Renal cortex interstitium (tissue), 11 donors: ENCODE measurements around the gene ZNF746. TPM values are rescaled to one million over a fixed set of nuclear protein-coding genes. Genes with fewer than 3 reads are reported as not detected.
"Not testable (repeated sequence)": the region's sequence is repeated elsewhere in the genome, so short reads cannot be mapped to it uniquely, and the experiment has no call there.

Source experiments
- DNase-seq, 11 donors: peaks; one replicate each; pipeline ENCODE4 v3.0.0-alpha.2; 2013; ENCODE audit warnings: low read depth in 9 of 11, low spot score in 4 of 11; ENCODE audit errors: extremely low read depth in 1 of 11
- polyA plus RNA-seq, 3 donors: library from polyadenylated mRNA; unstranded; fragments of 120-200 nt; gene quantifications; one replicate each; pipeline ENCODE4 v1.2.1, GENCODE V29; 2013; ENCODE audit not compliant: insufficient read length in 3 of 3

The ZNF746 gene
- polyA plus RNA-seq, 3 donors, result 12.4 to 17.0 (median 14.2) TPM

DNA sequence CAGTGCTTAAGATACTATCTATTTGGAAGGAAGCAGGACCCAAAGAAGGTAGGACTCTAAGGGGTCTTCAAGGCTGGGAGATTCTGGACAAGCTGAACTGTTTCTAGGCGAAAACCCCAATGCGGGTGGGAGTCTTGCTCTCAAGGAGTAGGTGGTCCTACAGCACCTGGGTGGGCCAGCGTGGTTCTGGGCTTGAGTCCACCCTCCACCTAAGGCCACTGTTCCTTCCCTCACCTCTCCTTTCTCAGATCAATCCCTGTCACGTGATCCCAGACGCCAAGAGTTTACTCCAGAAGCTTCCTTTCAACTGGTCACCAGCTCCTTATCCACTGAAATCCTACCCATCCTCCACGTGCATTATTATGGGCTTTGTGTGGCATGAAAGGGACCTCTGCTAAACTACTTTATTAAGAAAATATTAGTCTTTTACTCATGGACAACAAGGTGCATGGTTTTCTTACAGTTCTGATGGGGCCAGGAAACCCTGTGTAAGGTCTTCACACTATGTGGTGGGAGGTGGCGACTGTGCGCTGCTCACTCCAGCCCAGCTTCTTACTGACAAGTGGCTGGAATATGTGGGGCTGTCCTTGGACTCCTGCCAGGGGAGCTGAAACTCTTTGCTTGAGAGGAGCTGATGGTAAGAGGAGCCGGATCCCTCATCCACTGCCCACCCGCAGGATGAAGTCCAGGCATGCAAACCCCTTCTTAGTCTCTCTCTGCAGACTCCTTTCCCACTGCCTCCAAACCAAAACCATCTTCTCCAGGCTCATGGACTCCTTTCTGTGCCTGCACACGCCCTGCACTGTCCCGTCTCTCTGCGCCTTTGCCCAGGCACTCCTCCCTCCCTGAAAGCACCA is 1.6 kb downstream of the ZNF746 start:
- DNase-seq, result peak in 10 of 11 donors; percentile 53 to 81 (median 70)

DNA sequence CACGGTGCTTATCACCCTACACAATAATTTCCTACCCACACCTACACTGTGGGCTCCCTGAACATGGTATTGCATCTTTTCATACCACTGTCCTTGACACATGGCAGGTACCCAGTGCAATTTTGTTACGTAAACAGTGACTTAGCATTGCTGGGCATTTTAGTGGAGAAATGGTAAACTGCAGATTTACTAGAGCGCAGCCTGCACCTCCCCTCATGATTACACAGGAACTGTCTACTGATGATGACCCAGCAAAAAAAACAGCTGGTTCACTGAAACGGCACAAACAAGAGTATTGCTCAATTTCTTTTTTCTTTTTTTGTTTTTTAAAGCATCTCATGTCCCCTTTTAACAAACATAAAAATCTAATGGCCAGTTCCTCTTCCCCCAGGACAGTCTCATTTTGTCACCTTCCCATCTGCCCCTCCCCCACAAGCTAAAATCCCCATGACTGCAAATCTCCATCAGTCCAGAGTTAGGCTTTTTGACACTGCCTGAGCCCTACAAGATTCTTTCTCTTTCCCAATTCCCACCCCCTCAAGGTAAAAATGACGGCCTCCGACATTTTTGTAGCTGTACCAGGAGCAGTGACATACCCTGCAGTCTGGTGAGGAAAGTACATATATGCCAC is 2.8 kb downstream of the ZNF746 start:
- DNase-seq, result no peak

DNA sequence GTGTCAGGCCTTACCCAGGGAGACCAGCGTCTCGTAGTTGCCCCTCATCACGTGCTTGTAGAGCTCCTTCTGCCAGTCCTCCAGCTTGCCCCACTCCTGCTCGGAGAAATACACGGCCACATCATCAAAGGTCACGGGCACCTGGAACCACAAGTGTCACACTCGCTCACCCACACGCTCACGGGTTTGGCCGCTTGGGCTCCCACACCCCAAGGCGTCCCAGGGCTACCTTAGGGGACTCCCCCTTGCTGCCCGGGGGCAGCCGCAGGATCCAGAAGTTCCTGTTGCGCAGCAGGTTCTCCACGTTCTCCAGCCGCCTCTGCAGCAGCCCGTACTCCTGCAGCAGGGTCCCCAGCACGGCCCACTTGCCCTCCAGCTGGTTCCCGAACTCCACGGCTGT is 3.6 kb downstream of the ZNF746 start:
- not testable (repeated sequence) for DNase-seq

DNA sequence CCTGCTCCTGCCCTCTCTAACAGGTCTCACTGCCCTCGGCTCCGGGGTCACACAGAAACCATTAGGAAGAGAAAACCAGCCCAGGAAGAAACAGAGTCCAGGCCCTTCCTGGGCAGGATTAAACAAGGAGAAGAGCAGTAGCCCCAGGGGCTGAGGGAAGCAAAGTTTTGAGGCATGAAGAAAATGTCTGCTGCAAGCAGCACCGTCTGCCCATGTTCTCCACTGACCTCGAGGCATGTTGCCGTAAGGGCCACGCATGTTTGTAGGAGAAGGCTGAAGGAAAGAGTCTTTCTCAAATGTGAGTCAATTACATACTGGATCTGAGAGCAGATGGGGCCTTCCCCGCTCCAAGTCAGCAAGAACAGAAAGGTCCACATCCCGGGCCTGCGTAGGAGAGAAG is 4.2 kb downstream of the ZNF746 start:
- DNase-seq, result no peak

DNA sequence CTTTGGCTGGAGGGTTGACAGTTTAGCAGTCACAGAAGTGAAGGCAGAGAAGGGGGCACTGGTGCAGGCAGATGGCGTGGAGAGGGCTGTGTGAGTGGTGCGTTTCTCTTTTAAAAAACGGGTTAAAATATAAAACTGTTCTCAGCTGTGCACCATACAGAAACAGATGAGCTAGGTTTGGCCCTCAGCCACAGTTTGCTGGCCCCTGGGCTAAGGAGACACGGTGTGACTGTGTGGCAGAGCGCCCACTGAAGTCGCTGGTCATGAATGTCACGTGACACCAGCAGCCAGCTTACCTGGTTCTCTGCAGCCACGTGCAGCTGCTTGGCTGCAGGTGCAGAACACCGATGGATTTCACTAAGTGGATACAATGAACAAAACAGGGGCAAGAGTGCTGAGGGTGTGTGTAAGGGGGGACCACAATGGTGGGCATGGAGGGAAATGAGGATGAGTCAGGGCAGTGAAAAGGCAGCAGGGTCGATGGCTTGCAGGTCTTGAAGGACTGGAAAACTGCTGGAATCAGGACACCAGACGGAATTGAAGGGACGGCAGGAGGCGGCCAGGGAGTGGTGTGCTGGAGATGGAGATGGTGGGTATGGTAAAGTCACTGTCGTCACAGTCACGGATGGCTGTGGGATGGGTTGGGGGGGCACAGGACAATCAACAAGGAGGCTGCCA is 7.4 kb downstream of the ZNF746 start:
- DNase-seq, result no peak

DNA sequence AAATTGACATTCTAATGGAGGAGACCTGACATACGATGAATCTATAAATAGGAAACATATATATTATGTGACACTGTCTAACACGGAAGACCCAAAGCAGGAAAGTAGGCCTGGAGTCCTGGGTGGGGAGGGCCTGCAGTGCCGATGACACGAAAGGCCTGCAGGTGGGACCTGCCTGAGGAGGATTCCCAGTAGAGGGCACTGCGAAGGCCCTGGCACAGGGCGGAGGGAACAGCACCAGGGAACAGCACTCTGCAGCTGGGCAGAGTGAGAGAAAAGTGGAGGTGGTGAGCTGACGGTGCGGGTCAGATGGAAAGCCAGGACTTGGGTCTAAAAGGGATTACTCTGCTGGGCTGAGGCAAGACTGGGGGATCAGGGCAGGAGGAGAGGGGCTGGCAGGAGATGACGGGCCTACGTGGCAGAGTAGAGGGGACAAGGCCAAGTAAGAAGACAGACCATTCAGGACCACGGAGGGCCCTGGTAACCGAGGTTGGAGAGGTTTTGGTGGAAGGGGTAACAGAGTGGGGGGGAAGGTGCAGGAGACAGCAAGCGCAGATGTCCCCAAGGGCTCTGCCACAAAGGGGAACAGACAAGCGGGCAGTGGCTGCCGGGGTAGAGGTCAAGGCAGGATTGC is 8.1 kb downstream of the ZNF746 start:
- DNase-seq, result no peak

DNA sequence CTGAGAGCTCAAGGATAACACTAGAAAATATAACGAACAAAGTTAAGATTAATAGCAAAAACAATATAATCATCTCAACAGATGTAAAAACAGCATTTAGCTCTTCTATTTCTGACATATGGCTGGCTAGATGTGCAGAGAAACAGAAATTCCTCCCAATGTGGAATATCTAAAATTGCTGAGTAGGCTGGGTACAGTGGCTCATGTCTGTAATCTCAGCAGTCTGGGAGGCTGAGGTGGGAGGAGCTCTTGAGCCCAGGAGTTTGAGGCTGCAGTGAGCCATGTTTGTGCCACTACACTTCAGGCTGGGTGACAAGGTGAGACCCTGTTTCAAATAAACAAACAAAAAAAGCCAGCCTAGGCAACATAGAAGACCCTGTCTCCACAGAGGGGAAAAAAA is 18.0 kb downstream of the ZNF746 start:
- no peak for DNase-seq

DNA sequence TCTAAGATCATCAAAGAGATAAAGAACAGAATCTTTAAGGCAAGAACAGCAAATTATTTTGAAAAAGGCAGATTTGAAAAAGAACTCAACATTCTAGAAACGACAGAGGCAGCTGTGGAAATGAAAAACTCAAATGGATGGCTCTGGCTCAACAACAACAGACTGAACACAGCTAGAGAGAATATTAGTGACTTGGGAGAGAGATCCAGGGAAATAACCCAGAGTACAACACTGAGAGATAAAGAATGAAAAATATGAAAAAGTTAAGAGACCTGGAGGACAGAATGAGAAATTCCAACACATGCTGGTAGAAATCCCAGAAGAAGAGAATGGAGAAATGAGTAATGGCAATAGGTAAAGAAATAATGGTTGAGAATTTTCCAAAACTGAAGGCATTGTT is 18.9 kb downstream of the ZNF746 start:
- no peak for DNase-seq

DNA sequence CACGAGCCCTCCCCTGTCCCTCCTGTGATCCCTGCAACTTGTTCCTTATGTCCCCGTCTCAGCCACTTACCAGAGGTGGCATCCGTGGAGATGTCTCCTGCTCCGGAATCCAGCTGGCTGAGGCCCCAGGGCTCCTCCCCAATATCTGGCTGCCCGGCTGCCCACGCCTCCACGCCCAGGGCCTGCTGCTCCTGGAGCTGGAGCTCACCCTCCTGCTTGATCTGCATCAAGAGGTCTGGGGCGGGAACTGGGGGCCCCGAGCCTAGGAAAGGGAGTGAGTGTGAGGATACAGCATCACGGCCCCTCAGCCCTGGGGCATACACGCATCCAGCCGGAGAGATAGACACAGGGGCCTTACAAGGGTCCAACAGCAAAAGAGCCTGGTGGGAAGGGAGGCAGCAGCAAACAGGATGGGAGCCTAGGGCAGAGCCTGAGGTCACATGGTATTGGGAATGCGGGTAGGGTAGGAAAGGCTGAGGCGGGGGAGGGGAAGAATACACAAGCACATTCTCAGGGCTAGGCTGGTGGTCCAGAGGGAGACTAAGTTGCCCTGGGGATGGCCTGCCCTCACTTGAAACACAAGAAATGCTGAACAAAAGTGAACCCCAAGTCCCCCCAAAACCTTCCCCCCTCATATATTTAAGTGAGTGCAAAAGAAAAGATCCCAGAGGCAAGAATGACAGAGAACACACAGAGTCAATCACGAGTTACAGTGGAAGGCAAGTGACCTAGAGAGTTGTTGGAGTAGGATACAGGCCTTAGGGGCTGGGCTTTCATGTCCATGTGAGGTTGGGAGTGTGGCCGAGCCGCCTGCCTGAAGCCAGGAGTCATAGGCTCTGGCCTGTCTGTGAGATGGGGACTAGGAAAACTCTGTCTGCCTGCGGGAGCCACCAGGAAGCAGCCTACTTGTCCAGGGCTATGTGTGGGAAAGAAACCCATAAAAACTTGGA is 19.8 kb downstream of the ZNF746 start:
- no peak for DNase-seq

DNA sequence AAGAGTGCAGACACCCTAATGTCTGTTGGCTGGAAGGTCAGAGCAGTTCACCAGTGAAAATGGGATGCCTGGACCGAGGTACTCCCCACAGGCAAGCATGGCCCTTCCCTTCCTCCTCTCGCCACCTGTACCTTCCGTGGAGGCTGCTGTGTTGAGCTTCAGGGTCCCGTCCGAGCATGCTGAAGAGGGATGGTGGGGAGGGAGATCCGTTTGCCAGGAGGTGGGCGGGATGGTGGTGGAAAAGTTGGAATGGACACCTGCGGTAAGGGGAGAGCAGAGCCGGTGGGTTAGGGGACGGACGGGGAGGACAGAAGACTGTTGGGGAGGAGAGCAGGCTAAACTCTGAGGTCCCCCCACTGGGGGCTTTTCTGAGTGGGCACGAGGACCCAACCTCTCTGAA is 20.8 kb downstream of the ZNF746 start:
- no peak for DNase-seq

DNA sequence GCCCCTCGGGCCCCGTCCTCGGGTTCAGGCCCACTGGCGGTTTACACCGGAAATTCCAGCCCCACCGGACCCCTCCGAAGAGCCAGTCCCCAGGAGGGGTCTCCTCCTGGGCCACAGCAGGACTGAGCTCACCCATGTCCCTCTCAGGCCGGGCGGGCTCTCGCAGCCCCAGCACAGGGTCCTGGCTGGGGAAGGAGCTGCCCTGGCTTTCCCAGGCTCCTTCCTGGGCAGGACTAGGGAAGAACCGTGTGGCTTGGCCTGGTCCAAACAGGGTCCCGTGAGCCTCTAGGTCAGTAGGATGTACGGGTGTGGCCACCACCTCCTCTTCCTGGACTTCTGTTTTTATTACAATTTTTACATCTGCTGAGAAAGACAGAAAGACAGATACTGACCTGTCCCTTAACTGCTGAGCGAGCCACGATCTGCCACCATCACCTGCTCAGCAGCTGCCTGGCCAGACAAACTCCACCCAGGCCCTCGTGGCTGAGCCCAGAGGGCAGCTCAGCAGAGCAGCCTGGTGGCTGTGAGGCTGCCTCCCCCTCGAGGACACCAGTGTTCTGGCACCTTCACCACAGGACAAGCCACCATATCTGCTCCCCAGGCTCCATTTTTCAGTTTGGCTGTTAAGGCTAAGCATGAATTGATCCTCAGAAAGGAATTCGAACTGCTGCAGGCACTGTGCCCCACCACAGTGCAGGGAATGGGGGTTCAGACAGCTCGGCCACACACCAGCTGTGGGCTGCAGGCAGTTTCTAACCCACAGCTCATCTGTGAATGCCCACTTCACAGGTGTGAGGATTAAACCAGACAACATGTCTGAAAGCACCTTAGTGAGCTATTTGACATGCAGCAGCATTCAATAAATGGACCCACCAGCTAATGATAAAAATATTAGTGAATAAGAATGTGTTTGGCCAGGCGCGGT is 22.2 kb downstream of the ZNF746 start:
- DNase-seq, result no peak

DNA sequence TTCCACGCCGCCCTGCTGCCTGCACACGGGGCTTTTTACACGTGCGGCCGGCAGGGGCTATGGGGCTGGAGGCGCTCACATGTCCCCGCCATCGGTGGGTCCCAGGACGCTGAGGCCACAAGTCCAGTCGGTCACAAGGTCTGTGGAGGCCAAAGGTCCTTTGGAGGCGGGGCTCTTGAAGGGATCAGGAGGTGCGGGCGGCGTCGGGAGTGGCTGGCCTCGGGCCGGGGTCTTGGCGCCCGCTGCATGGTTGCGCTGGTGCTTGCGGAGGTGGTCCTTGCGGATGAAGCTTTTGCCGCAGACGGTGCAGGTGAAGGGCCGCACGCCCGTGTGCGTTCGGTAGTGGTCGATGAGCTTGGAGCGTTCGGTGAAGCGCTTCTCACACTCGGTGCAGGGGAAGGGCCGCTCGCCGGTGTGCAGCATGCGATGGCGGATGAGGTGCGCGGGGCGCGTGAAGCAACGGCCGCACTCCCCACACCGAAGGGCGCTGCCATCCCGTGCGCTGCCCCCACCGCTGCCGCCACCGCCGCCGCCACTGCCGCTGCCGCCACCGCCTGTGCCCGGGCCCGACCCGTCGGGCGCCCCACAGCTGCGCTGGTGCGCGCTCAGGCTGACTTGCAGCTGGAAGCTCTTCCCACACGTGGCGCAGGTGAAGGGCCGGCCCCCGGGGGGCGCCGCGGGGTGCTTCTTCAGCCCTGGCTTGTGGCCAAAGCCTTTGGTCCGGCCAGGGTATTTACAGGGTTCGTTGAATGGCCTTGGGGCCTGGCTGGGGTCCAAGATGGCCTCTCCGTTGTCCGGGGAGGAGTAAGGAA is 23.1 kb downstream of the ZNF746 start:
- DNase-seq, result no peak

DNA sequence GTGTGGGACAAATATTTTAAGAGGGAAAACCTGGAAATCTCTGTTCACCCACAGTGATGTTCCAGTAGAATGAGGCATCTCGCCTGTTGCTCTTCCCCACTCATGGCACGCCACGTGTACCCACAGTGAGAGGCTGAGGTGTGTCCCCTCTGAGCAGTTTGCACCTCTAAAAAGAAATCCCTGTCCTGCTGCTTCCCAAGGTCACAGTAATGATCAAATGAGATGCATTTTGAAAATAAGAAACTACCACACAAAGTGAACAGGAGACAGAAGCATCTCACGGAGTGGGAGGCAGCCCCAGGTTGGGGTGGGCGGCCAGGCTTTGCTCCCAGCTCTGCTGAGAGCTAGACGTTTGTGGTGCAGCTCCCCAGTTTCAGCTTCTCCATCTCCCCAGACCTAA is 24.4 kb downstream of the ZNF746 start:
- DNase-seq, result no peak

DNA sequence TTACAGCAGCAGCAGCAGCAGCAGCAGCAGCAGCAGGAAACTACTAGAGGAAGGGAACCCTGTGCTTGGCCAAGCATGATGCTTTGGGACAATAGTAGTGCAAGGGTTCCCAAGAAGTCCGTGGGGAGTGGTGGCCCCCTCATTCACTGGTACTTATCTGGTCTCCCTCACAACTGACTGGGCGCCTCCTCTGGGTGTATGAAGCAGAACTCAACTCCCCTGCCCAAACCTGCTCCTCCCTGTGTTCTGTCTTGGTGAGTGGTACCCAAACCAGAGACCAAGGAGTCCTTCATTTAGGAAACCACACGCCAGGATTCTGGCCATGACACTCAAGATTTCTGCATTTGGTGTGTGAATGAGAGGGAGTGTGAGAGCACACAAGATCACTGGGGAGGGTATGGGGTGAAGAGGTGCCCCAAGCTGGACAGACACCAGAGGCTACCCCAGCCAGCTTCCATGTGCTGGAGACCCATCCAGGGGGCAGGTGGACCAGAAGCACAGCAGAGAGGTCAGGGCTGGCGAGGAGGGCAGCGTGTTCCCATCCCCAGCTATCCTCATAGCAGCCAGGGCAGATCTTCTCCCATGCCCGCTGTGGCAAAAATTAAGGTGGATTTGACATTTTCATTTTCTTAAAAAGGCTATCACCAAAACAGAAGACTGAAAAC is 26.2 kb downstream of the ZNF746 start:
- DNase-seq, result no peak

DNA sequence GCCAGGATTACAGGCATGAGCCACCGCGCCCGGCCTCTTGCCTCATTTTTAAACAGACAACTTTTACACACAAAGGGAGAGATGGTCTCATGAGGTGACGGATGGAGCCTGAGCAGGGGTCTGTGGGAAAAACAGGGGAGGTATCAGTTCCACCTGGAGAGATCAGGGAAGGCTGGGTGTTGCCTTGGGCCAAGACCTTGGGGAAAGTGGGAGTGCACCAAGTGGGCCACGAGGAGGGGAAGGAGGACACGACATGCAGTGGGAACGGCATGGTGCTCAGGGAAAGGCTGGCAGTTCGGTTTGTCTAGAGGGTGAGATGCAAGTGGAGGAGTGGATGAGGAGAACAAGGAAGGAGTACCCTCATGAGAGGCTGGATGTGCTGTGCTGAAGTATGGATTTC is 27.8 kb downstream of the ZNF746 start:
- DNase-seq, result no peak

DNA sequence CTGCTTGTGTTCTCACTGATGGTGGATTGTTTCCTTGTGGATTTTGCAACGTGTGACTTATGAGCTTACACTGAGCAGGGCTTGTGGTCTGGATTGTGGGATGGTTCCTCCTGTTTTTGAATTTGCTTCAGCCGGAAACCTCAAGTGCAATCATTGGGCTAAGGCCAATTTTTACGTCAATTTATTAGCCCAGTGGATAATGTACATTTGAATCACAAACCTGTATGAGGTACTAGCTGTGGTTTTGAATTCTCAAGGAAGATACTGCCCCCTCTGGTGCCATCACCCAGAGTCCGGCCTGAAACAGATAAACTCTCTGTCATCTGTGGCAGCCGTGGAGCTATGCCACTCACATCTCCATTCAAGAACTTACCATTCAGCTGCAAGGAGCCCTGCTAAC is 29.4 kb downstream of the ZNF746 start:
- no peak for DNase-seq
